GM19468 (cell line): ENCODE results near the gene KRTAP10-4.
"Not testable (repeated sequence)": the region's sequence is repeated elsewhere in the genome, so short reads cannot be mapped to it uniquely, and the experiment has no call there.

Experiments
- ATAC-seq: cut with Tn5 transposase; IDR thresholded peaks from one replicate; pipeline ENCODE4 v1.9.1; 2021; ENCODE audit warnings: mild to moderate bottlenecking, moderate library complexity, moderate number of reproducible peaks; ENCODE audit not compliant: unreplicated experiment; ENCODE audit errors: extremely low read depth

Gene KRTAP10-4

DNA sequence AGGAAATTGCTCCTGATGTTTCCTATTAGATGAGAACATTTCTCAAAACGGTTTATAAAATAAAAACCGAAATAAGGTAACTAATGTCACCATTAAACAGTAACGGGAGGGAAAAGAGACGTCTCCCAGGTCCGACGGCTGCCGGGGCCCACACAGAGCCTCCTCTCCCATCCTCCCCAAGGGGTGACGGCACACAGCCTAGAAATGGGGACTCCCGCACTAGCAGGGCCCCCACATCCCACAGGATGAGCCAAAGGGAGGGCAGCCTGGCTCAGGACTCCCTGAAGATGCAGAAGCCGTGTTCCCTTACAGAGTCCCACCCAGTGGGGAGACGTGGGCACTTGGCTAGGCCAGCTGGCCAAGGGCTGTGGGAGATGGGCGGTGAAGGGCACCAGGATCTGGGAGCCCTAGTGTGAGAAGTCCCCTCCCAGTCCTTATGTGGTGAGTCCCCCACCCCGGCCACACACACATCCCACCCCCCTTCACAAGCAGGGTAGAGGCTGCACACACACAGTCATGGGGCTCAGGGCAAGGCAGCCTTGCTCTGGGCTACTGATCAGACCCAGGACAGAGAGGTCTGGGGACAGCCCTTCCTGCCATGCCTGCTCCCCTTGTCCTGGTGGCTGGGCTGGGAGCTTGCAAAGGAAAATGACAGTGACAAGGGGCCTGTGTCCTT, 18.2 kb upstream of the KRTAP10-4 start:
- ATAC-seq = no peak

DNA sequence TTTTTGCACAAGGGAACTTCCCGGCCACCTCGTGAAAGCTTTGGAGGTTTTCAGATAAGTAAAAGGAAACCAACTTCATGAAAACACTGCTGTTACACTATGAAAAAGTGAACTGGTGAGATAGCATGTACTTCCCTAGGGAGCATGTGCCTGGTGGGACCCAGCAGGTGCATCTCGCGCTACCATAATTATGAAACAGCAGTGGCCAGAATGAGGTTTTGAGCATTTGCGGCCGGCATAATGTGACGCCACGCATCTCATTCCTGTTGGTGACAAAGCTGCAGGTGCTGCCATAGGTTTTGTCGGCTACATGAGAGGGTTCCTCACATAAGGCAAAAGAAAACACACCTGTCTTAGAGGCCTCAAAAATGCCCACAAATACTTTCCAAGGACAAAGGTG, 16.6 kb upstream of the KRTAP10-4 start:
- ATAC-seq = no peak

GRCh38 chr21:44557491-44558328, 15.8 kb upstream of the KRTAP10-4 start:
- ATAC-seq = no peak

DNA sequence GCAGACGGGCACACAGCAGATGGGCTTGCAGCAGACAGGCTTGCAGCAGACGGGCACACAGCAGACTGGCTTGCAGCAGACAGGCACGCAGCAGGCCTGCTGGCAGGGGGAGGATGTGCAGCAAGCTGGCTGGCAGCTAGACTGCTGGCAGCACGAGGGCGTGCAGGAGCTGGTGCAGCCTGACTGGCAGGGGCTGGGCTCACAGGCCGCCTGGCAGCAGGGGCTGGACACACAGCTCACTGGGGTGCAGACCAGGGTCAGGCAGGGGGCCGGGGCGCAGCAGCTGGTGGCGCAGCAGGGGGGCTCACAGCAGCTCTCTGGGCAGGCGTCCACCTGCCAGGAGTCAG, 15.2 kb upstream of the KRTAP10-4 start:
- not testable (repeated sequence) for ATAC-seq

DNA sequence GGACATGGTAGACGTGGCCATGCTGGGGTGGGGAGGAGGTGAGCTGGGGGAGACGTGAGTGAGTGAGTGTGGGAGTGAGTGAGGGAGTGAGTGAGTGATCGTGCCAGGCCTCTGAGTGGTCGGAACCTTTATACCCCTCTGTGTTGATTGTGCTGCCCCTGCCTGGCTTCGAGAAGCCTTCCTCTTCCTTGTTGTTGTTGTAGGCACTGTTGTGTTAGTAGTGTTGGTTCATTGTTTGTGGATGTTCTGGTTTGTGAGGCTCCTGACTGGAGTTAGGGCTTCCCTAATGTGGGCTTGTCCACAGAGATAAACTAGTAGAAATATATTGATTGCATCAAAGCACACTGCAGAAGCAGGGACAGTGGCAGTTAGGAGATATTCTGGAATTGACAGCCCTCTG, 14.8 kb upstream of the KRTAP10-4 start, which contains the start of gene KRTAP10-3:
TSS of gene KRTAP10-3 (minus strand) at position 101 of the 400 bp plus-strand sequence. CDS start at position 21, 80 bp downstream.
- no peak for ATAC-seq

DNA sequence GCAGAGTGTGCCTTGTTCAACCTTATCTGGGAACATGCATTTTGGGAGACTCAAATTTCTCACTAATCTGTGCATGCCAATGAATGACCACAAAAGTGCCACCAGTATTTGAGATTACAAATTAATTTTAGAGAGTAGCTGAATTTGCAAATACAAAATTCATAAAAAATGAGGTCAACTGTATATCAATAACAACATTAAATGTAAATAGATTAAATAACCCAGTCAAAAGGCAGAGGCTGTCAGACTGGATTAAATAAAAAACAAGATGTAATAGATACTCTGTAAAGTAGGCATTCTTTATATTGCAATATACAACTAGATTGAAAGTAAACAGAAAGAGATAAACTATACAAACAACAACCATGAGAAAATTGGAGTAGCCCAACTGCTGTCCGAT, 9.4 kb upstream of the KRTAP10-4 start:
- no peak for ATAC-seq

- no peak for ATAC-seq
Observed at GRCh38 chr21:44564886-44565598, 8.5 kb upstream of the KRTAP10-4 start.

DNA sequence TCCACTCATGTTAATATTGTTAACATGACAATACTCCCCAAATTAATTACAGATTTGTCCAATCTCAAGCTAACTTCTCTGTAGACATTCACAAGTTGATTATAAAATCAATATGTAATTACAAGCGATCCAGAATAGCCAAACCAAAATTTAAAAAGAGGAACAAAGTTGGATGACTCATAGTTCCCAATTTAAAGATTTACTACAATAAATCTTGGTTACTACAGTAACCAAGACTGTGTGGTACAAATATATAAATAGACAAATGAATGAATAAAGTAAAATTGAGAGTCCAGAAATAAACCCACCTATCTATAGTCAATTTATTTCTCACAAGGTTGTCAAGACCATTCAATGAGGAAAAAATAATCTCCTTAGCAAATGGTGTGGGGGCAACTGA, 7.1 kb upstream of the KRTAP10-4 start:
- no peak for ATAC-seq

- ATAC-seq = no peak
Observed at GRCh38 chr21:44567481-44568171, 5.9 kb upstream of the KRTAP10-4 start.

DNA sequence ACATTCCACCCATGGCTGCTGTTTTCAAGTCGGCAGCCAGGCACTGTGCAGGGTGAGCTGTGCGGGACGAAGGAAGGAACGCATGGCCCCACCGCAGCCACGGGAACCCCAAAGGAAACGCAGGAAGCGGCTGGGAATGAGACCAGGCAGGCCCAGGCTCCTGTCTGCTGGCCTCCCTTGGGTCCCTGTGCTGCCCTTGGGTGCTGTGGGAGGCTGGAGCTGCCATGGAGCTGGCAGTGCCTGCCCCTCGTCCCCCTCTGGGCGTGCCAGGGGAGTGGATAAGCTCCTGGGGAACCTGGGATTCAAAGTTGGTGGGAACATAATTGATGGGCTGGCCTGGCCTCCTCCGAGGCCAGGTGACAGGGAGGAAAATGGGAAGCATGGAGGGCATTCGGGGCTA, 5.3 kb upstream of the KRTAP10-4 start:
- no peak for ATAC-seq

GRCh38 chr21:44568667-44569556, 4.6 kb upstream of the KRTAP10-4 start:
- no peak for ATAC-seq

DNA sequence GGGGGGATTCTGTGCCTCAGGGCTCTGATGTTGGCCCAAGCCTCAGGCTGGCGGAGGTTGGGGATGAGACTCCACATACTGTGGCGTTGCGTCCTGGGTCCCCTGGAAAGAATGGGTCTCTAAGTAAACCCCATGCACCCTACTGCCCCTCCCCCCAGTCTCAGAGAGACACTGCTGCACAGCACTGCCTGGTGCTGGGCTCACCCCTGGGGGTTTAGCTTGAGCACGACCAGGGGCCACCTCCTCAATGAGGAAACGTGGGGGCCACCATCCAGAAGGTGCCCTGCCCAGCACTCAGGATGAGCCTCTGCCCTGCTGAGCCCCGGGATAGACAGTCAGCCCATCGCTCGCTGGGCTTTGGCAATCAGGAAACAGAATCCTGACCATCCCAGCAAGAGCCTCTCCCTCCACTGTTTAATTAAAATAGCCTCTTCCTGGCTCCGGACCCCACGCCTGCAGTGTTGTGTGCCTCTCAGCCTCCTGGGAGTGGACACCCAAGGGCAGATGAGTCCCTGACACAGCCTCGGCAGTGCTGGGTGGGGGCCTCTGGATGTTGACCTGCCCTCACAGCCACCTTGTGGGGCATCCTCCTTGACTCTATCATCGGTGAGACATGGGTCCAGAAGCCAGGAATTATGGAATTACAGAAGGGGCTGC, 3.5 kb upstream of the KRTAP10-4 start:
- no peak for ATAC-seq

GRCh38 chr21:44571296-44571695, 2.2 kb upstream of the KRTAP10-4 start:
- no peak for ATAC-seq

DNA sequence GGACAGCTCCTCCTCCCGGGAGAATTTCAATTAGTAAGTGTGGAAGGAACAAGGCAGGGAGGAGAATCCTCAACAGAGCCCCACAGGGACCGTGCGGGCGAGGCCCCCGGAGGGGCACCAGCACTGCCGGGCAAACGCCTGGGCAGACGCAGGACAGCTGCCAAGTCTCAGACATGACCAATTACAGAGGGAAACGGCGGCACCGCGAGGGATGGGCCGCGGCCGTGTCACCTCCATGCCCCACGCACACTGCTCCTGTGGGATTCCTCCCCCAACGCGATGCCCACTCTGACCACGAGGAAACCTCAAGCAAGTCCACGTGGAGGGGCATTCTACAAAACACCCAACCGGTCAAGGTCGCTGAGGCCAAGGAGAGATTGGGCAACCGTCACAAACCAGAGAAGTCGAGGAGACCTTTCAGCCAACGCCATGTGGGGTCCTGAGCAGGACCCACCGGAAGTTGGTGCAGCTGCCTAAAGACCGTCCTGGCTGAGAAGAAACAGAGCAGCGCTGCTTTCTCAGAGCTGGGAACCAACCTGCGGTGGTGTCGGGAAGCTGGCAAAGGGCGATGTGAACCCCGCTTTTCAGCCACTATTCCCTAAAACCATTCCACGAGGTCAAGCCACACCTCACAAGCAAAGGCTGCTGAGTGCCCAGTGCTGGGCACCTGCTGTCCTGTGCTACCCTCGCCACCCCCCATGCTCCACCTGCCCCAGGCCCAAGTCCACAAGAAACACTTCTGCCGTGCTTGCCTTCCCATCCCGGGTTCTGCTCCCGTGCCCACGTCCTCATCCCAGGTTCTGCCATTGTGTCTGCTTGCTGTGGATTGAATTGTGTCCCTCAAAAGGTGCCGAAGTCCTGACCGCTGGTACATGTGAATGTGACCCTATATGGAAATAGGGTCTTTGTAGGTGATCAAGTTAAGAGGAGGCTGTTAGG, 1.4 kb upstream of the KRTAP10-4 start:
- no peak for ATAC-seq

- no peak for ATAC-seq
Observed at GRCh38 chr21:44572959-44573583, 458 bp upstream of the KRTAP10-4 start.

- no peak for ATAC-seq
Observed at GRCh38 chr21:44574457-44575306, 1.2 kb downstream of the KRTAP10-4 start.
